HepG2 (cell line): Measurements from ENCODE around the gene C11orf54. TPM values are rescaled to one million over a fixed set of nuclear protein-coding genes. Genes with fewer than 3 reads are reported as not detected.

Source experiments
- ATAC-seq: fragments of 200-7000 bp; cut with Tn5 transposase; 3 replicates; pipeline ENCODE4 v1.9.1; 2020; ENCODE audit warnings: mild to moderate bottlenecking, moderate library complexity
- BruUV-seq: library from RNA; stranded (reverse); fragments of 400-500 nt; replicated peaks from 2 replicates; lab custom pipeline; 2021; lab: Mats Ljungman, UMichigan
- CTCF ChIA-PET: fragments of 300-600 bp; formaldehyde crosslinking; extraction: SDS; loops from one replicate; lab custom pipeline; 2021; ENCODE audit warnings: low total read pairs, inconsistent platforms, low intra/inter-chr PET ratio; lab: Yijun Ruan, JAX
- POLR2A ChIA-PET: fragments of 350-600 bp; sonication (Branson Sonifier 250); formaldehyde crosslinking; loops from one replicate; lab custom pipeline; 2020; ENCODE audit warnings: antibody characterized with exemption, inconsistent platforms; lab: Yijun Ruan, JAX
- DNase-seq: peaks from one replicate; pipeline ENCODE4 v3.0.0-alpha.2; 2015; ENCODE audit warnings: low spot score
- FAIRE-seq: peaks from 3 replicates; lab custom pipeline; 2011; peaks lifted over from hg19 to GRCh38; lab: Jason Lieb, UNC
- H2AFZ ChIP-seq: one replicate; pipeline ENCODE4 v1.6.1; 2011; ENCODE audit warnings: low read length, inconsistent platforms
- H3K27ac ChIP-seq: fragments of 300-600 bp; 3 replicates; pipeline ENCODE4 v1.8.0; 2011; ENCODE audit warnings: mixed run types, mild to moderate bottlenecking, mixed read lengths, low read length, inconsistent platforms; ENCODE audit not compliant: insufficient read depth; ENCODE audit errors: extremely low read length
- H3K27me3 ChIP-seq, 2 experiments: fragments of 200-600 bp in 1 of 2; 2 replicates in 1 of 2; 3 replicates in 1 of 2; pipeline versions ENCODE4 v1.6.0 to v1.8.0; 2011; ENCODE audit warnings: low read length in 2 of 2, mild to moderate bottlenecking in 2 of 2, moderate library complexity in 2 of 2, inconsistent platforms in 1 of 2; ENCODE audit not compliant: insufficient read depth in 2 of 2, control insufficient read depth in 1 of 2
- H3K36me3 ChIP-seq, 2 experiments: fragments of 200-600 bp in 1 of 2; replicated peaks in 1 of 2; 2 replicates in 1 of 2; 3 replicates in 1 of 2; pipeline versions ENCODE4 v1.5.1 to v1.8.0; 2011; ENCODE audit warnings: low read length in 2 of 2, inconsistent platforms in 1 of 2; ENCODE audit not compliant: insufficient read depth in 2 of 2, control insufficient read depth in 1 of 2
- H3K4me1 ChIP-seq: 2 replicates; pipeline ENCODE4 v1.5.1; 2012; ENCODE audit warnings: low read length, inconsistent platforms; ENCODE audit not compliant: insufficient read depth
- H3K4me2 ChIP-seq: 2 replicates; pipeline ENCODE4 v1.6.0; 2011; ENCODE audit warnings: low read depth, low read length, inconsistent platforms
- H3K4me3 ChIP-seq, 3 experiments: fragments of 200-600 bp in 1 of 3; sonication (generic), shearing (Covaris generic) in 1 of 3; replicated peaks in 1 of 3; 2 replicates each; pipeline ENCODE4 v1.5.1; 2011 to 2016; ENCODE audit warnings: low read length in 3 of 3, inconsistent platforms in 2 of 3, low read depth in 2 of 3, mild to moderate bottlenecking in 2 of 3, control low read depth in 1 of 3, mixed read lengths in 1 of 3; ENCODE audit not compliant: insufficient read depth in 1 of 3
- H3K79me2 ChIP-seq: one replicate; pipeline ENCODE4 v1.6.1; 2011; ENCODE audit warnings: low read length, inconsistent platforms; ENCODE audit not compliant: insufficient read depth
- H3K9ac ChIP-seq: 2 replicates; pipeline ENCODE4 v1.6.0; 2011; ENCODE audit warnings: mild to moderate bottlenecking, low read depth, low read length, inconsistent platforms; ENCODE audit not compliant: insufficient read depth
- H3K9me3 ChIP-seq: 2 replicates; pipeline ENCODE4 v1.5.1; 2012; ENCODE audit warnings: mild to moderate bottlenecking, low read length
- H4K20me1 ChIP-seq: 2 replicates; pipeline ENCODE4 v1.6.0; 2011; ENCODE audit warnings: inconsistent platforms, mild to moderate bottlenecking, low read length, moderate library complexity; ENCODE audit not compliant: insufficient read depth
- PLRG1 ChIP-seq: fragments of 450-650 bp; conservative IDR thresholded peaks from 2 replicates; pipeline ENCODE4 v1.6.1; 2016
- TCF7 ChIP-seq: sonication (generic); IDR thresholded peaks from 2 replicates; pipeline ENCODE4 v1.6.1; 2016; ENCODE audit warnings: antibody characterized with exemption, low read depth
- YEATS2 ChIP-seq: sonication (generic); formaldehyde crosslinking; IDR thresholded peaks from 2 replicates; pipeline ENCODE4 v1.4.0; 2020; ENCODE audit warnings: missing genetic modification reagents, borderline replicate concordance
- ZBTB14 ChIP-seq: sonication (generic); formaldehyde crosslinking; IDR thresholded peaks from 2 replicates; pipeline ENCODE4 v1.4.0; 2020; ENCODE audit warnings: missing genetic modification reagents
- ZFP90 ChIP-seq: sonication (generic); formaldehyde crosslinking; IDR thresholded peaks from 2 replicates; pipeline ENCODE4 v1.8.0; 2022; ENCODE audit warnings: missing genetic modification reagents, mild to moderate bottlenecking, inconsistent platforms, borderline replicate concordance
- ZNF264 ChIP-seq: sonication (generic); formaldehyde crosslinking; IDR thresholded peaks from 2 replicates; pipeline ENCODE4 v1.4.0; 2020; ENCODE audit warnings: missing genetic modification reagents
- ZNF407 ChIP-seq: sonication (generic); formaldehyde crosslinking; IDR thresholded peaks from one replicate; pipeline ENCODE4 v1.5.1; 2020; ENCODE audit warnings: mild to moderate bottlenecking, missing genetic modification reagents; ENCODE audit errors: not compliant biosample characterization
- in situ Hi-C: cut with HindIII; loops from 2 replicates; pipeline ENCODE4 v1.10.0; 2017; ENCODE audit warnings: low pct_unique_long_range_greater_than_20kb; ENCODE audit not compliant: extremely low pct_ligation_motif_present
- intact Hi-C: fragments of 100-400 bp; cut with micrococcal nuclease; formaldehyde crosslinking; loops from one replicate; pipeline ENCODE4 v1.10.0; 2022; ENCODE audit not compliant: unreplicated experiment
- polyA plus RNA-seq, 8 experiments: library from polyadenylated mRNA; depleted of rRNA in 3 of 8; stranded (reverse) in 7 of 8; unstranded in 1 of 8; fragments of >200 nt; fragmentation: Illumina TruSeq in 4 of 8; extraction: Trizol in 4 of 8; gene quantifications; 2 replicates each; pipeline versions ENCODE4 v1.2.1 to v1.2.3, GENCODE V29; 2011 to 2016; ENCODE audit warnings: low read depth in 4 of 8, missing spikeins in 1 of 8, mixed read lengths in 1 of 8; ENCODE audit not compliant: insufficient read depth in 1 of 8
- total RNA-seq, 5 experiments: library from RNA; depleted of rRNA; stranded (reverse); fragments of >200 nt; fragmentation: Illumina TruSeq; extraction: Trizol; gene quantifications; 2 replicates each; pipeline ENCODE4 v1.2.3, GENCODE V29; 2016; ENCODE audit warnings: low read depth in 1 of 5

Gene C11orf54
- total and polyA plus RNA-seq, 2 of the 13 experiments (the other 11 are each of a cell fraction or from before 2014, with no cell fraction given) = 42.7 to 50.1 TPM

GRCh38 chr11:93694557-93694956 is 46.9 kb upstream of the C11orf54 start:
- Histone ChIP-seq H3K27ac (no peak overlapping the region), H3K9ac (no peak overlapping the region), H3K4me1 (no peaks in the 10 kb centered on the region), H4K20me1 (no peaks in the 10 kb centered on the region)
- POLR2A ChIA-PET = no interaction called here
- TF ChIP-seq PLRG1 = no peak
- TF ChIP-seq YEATS2 = no peak
- no peak for TF ChIP-seq ZNF407 (CRISPR knock-in tag)
- no peak for TF ChIP-seq ZBTB14 (CRISPR knock-in tag)
- TF ChIP-seq TCF7 = no peak
- TF ChIP-seq ZNF264 (CRISPR knock-in tag) = no peak
- no peak for TF ChIP-seq ZFP90 (CRISPR knock-in tag)
- TF ChIP-seq, all 625 proteins: peak for 0
- H3K79me2 ChIP-seq = no peaks in the 10 kb centered on the region
- FAIRE-seq (no peak), ATAC-seq (no peak), DNase-seq (no peak)
- CTCF ChIA-PET = no interaction called here
- intact Hi-C loops = no loop called here
- no peak overlapping the region for H2AFZ ChIP-seq
- H3K4me2 ChIP-seq = no peak overlapping the region
- H3K4me3 ChIP-seq = no peak overlapping the region
- no peaks in the 10 kb centered on the region for H3K27me3 ChIP-seq
- BruUV-seq = no TSS peak
- peaks cover 11 to 61% of the 10 kb centered on the region in 2 experiments for H3K36me3 ChIP-seq
- in situ Hi-C loops = no loop called here
- no peaks in the 10 kb centered on the region for H3K9me3 ChIP-seq
